SKM-1 (cell line): ENCODE results near the gene METRNL.

Experiments used
- DNase-seq: peaks from one replicate; lab custom pipeline; 2025; ENCODE audit not compliant: unreplicated experiment; lab: John Stamatoyannopoulos, UW

METRNL gene

GRCh38 chr17:83078378-83079351 is 744 bp upstream of the METRNL start:
- no peak for DNase-seq

- no peak for DNase-seq
Observed at GRCh38 chr17:83079766-83080578, 563 bp downstream of the METRNL start.

DNA sequence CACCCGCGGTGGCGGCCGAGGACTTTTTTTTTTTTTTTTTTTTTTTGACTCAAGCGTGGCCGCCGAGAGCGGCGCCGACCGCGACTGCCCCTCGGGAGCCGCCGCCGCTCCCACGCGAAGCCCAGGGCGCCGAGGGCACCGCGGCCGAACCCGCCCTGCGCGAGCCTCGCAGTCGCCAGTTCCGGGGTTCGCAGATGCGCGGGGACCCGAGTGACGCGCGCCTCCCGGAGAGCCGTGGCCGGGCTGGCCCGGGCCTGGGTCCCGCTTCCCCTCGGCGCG is 1.1 kb downstream of the METRNL start:
- no peak for DNase-seq

DNA sequence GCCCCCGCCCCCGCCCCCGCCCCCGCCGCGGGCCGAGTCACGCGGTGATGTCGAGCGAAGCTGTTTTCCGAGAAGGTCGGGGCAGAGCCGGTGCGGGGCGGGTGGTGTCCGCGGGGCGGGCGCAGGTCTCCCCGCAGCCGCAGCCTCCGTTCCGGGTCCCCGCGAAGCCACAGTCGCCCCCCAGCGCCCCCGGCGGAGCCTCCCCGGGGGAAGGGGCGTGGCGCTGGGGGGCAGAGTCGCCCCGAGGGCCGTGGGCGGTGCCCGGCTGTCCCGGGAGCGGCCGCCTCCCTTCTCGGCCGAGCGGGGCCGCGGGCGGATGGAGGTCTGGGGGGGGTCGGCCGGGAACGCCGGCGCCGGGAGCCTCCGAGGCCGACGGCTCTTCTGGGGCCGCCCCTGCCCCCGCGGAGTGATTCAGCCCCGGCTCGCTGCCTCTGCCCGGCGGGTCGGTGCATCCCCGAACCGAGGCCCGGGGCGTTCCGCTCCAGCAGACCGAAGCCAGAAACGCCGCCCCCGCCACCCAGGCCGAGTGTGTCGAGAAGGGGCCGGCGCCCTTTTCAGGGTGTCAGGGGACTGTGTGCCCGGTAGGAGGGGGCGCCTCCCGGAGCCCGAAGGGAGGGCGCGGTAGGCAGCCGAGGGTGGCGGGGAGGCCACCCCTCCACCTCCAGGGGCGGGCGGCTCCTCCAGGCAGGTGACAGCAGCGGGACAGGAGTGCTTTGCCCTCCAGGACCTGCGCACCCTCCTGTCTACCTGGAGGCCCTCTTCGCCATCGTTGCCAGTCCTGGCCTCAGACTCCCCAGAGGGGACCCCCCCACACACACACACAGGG is 1.7 kb downstream of the METRNL start:
- no peak for DNase-seq

DNA sequence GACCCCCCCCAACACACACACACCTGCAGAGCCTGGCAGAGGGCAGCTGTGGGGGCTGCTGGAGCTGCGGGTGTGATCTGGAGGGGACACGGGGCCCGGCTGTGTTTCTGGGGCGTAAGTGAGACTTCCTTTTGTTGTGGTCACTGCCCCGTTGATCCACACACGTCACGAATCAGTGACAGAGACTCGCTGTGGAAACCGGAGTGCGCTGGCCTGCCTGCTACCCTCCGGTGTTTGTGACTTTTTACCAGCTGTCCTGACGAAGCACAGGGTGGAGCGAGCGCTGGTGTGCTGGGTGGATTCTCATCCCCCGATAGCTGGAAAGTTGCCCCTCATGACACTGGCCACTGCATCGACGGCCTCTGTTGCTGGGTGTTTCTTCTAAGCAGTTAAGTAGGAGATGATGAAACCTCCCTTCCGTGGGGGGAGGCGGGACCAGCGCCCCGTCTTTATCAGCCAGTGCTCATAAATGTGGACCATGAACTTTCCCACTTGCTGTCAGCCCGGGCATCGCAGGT is 2.3 kb downstream of the METRNL start:
- no peak for DNase-seq

DNA sequence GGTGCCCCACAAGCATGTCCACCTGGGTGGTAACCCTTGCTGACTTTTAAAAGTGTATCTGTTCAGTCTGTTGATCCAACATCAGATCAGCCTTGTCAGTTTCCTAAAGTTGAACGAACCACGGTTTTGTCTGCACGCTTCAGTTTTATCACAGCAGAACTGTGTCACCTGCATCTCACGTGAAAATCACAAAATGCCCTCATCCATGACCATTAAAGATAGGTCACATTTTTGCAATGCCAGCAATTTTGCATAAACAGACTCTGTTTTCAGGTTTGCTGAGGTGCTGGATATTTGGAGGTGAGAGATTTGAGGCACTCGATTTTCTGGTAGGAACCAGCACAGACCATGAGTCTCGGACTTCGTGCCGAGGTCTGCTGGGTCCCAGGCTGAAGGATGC is 3.0 kb downstream of the METRNL start:
- no peak for DNase-seq

- no peak for DNase-seq
Observed at GRCh38 chr17:83082909-83083367, 3.5 kb downstream of the METRNL start.

- peak; percentile 17 for DNase-seq
Observed at GRCh38 chr17:83083368-83084201, 4.2 kb downstream of the METRNL start.

DNA sequence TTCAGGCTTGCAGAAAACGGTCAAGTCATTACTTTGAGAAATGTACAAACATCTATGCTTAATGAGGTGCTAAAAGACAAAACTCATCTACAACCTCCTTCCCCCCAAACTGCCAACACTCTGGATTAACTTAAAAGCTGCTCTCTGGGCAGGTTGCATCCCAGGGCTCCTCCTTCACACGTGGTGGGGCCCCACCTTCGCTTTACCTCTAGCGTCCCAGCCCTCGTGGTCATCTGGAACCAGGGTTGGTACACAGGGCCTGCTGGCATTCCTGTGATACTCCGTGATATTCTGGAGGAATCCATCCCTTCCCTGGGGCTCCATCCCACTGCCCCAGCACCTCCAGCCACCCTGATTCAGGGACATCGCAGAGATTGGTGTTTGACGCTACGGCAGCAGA is 4.8 kb downstream of the METRNL start:
- DNase-seq: no peak

DNA sequence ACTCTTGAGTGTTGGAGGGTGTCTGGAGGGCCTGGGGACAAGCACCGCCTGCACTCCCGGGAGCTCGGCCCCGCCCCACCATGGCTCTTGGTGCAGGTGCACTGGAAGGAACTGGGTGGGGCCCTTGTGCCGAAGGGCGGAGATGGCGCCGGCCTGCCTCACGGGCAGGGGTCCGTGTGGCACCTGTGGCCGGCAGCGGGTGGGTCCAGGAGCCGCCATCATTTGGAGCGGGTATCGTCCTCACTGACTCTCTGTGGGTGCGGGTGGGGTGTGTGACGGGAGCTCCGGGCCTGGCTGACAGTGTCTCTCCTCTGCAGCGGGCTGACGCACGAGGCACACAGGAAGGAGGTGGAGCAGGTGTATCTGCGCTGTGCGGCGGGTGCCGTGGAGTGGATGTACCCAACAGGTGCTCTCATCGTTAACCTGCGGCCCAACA is 5.2 kb downstream of the METRNL start:
- DNase-seq: no peak

- DNase-seq: no peak
Observed at GRCh38 chr17:83085103-83085502, 5.7 kb downstream of the METRNL start.

DNA sequence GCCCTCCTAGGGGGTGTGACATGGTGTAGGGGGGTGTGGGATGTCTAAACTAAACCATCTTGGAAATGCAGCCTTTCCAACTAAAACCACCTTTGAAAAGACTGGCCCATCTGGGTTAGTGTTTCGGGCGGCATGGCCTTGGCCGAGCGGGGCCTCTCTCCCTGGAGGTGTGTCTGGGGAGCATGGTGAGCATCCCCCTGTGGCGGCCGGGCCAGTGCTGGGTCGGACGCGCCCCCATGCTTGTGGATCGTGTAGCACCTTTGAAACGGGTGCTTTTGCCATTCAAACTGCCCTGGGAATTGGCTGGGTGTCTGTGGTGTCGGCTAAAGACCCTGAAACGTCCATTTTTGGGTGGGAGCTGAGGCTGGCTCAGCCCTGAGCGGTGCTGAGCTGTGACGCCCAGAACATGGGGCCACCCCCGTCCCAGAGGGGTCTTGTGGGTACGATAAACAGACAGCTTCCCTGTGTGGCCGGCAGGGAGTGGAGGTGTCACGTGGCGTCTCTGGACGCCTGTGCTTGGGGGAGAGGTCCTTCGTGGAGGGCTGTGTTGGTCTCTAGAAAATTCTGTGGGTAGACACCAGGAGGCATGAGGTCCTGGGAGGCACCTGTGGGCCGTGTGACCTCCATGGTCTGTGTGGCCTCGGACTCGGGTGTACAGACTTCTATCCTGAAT is 6.3 kb downstream of the METRNL start:
- no peak for DNase-seq

GRCh38 chr17:83086199-83086880 is 6.9 kb downstream of the METRNL start:
- DNase-seq: no peak

DNA sequence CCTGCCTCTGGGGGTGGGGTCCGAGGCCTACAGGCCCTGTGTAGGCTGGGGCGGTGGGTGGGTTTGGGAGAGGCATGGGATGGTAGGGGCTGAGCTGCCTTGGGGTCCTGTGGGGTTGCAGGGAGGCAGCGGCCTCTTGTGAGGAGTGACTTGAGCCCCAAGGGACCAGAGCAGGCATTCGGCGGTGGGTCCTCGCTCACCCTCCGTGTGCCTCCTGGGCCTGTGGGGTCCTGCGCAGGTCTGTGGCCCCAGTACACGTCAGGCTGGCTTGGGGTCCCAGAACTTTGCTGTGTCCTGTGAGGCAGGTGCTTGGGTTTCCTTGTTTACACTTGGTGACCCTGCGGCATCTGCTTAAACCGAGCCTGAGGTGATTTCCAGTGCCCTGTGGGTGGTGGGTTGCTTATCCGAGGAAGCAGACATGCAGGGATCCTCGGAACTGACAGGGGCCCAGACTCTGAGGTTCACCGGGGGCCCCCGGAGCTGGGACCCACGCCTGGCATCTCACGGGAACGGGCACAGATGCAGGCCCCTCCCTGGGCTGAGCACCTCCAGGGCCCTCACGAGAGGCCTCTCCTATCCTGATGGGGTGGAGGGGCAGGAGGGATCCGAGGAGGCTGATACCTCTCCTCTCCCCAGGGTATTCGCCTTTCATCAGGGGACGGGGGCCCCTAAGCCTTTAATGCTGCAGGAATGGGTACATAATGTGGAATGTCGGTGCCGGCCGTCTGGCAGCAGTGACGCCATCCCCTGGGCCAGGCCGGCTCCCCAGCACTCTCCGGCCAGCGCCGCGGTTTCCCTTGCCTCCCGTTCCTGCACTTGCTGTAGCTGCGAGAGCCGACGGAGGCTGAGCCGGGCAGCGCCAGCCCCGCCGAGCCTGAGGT is 7.7 kb downstream of the METRNL start:
- no peak for DNase-seq

- no peak for DNase-seq
Observed at GRCh38 chr17:83087788-83088360, 8.5 kb downstream of the METRNL start.

DNA sequence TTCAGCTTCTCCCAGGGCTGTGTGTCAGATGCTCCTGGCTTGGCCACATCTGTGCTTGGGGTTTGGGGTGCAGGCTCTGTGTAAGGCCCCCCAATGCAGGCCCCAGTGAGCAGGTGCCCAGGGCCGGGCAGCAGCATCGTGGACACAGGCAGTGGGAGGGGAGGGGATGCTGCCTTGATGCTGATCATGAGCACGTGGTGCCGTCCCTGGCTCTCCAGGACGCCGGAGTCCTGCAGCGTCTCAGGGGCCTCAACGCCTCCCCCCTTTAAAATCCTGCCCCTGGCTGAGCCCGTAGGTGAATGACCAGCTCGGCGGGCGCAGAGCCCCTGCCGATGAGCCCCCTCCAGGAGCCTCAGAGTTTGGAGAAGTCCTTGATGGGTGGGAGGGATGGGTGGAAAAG is 9.0 kb downstream of the METRNL start:
- DNase-seq: no peak

GRCh38 chr17:83088909-83089308 is 9.5 kb downstream of the METRNL start:
- DNase-seq: no peak
